Fibroblast of mammary gland (primary cell): ENCODE results near the gene TKTL1.

Experiments used
- DNase-seq: peaks from one replicate; pipeline ENCODE4 v3.0.0-alpha.2; 2010; ENCODE audit warnings: low read depth
- H3K4me3 ChIP-seq: 2 replicates; pipeline ENCODE4 v1.5.1; 2011; ENCODE audit warnings: low read depth, mild to moderate bottlenecking, low read length, moderate library complexity; ENCODE audit not compliant: control insufficient read depth
- CTCF ChIP-seq: conservative IDR thresholded peaks from 2 replicates; pipeline ENCODE4 v1.5.1; 2011; ENCODE audit warnings: low read depth, low read length, inconsistent platforms; ENCODE audit not compliant: control insufficient read depth, insufficient read depth

TKTL1 gene

GRCh38 chrX:154376774-154377173, 81.2 kb downstream of the TKTL1 start:
- no peak for DNase-seq
- no peak for TF ChIP-seq CTCF
- H3K4me3 ChIP-seq, result no peak overlapping the region

- peak; percentile 48 for DNase-seq
- H3K4me3 ChIP-seq, result peak overlapping the region; percentile 22
- TF ChIP-seq CTCF, result no peak
Measured at GRCh38 chrX:154378059-154378798, 82.6 kb downstream of the TKTL1 start.

- TF ChIP-seq CTCF, result no peak
- DNase-seq, result peak; percentile 95
- H3K4me3 ChIP-seq, result peak within 1 kb of the TSS; percentile 71
Measured at GRCh38 chrX:154378799-154379568, 83.4 kb downstream of the TKTL1 start, which contains the start of gene EMD. EMD (plus strand) TSS chrX:154379295; CDS start chrX:154379485, 190 bp downstream.

GRCh38 chrX:154379569-154379951, 84.0 kb downstream of the TKTL1 start:
- no peak for TF ChIP-seq CTCF
- no peak for DNase-seq
- peak overlapping the region; percentile 71 for H3K4me3 ChIP-seq
